ENCODE results near the gene PCDH9. TPM values are rescaled to one million over a fixed set of nuclear protein-coding genes. Genes with fewer than 3 reads are reported as not detected.

The PCDH9 gene
- total and polyA plus RNA-seq, 2 of the 13 experiments (the other 11 are each of a cell fraction or from before 2014, with no cell fraction given) = 0.09 TPM; not detected in 1

DNA sequence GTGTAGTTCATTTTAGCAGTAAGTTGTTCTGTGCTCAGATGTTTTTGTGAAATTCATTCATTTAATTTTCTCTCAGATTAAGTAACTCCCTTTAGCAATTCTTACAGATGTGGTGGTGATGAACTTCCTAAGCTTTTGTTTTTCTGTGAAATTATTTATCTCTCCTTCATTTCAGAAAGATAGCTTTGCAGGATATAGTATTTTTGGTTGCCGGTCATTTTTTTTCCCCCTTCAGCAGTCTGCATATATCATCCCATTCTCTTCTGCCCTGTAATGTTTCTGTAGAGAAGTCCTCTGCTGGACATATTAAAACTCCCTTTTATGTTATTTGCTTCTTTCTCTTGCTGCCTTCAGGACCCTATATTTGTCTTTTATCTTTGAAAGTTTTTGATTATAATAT lies 470.2 kb downstream of the PCDH9 start (continued):
- TF ChIP-seq MBNL3 (CRISPR knock-in tag; conservative IDR thresholded peaks at IDR 0.05) (no peak), SRSF9 (IDR thresholded peaks at IDR 0.05; ENCODE audit: borderline replicate concordance, insufficient read depth, low read depth, low read length, poor library complexity, severe bottlenecking) (no peak), CEBPZ (IDR thresholded peaks at IDR 0.05; ENCODE audit: low read length) (no peak), ZNF136 (CRISPR knock-in tag; IDR thresholded peaks at IDR 0.05; ENCODE audit: low read depth) (no peak), ZNF792 (CRISPR knock-in tag; IDR thresholded peaks at IDR 0.05) (no peak), SALL2 (CRISPR knock-in tag; IDR thresholded peaks at IDR 0.05) (no peak)
- TF ChIP-seq, protein P1, sequence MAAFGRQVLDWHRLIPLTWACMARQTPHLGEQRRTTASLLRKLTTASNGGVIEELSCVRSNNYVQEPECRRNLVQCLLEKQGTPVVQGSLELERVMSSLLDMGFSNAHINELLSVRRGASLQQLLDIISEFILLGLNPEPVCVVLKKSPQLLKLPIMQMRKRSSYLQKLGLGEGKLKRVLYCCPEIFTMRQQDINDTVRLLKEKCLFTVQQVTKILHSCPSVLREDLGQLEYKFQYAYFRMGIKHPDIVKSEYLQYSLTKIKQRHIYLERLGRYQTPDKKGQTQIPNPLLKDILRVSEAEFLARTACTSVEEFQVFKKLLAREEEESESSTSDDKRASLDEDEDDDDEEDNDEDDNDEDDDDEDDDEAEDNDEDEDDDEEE (CRISPR knock-in tag; IDR thresholded peaks at IDR 0.05) = no peak
- TF ChIP-seq, protein P2, sequence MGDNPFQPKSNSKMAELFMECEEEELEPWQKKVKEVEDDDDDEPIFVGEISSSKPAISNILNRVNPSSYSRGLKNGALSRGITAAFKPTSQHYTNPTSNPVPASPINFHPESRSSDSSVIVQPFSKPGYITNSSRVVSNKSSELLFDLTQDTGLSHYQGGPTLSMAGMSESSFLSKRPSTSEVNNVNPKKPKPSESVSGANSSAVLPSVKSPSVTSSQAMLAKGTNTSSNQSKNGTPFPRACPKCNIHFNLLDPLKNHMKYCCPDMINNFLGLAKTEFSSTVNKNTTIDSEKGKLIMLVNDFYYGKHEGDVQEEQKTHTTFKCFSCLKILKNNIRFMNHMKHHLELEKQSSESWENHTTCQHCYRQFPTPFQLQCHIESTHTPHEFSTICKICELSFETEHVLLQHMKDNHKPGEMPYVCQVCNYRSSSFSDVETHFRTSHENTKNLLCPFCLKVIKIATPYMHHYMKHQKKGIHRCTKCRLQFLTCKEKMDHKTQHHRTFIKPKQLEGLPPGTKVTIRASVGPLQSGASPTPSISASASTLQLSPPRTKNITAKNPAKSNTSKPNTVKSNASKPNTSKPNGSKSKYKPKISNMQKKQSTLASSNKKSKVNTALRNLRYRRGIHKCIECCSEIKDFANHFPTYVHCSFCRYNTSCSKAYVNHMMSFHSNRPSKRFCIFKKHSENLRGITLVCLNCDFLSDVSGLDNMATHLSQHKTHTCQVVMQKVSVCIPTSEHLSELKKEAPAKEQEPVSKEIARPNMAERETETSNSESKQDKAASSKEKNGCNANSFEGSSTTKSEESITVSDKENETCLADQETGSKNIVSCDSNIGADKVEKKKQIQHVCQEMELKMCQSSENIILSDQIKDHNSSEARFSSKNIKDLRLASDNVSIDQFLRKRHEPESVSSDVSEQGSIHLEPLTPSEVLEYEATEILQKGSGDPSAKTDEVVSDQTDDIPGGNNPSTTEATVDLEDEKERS (CRISPR knock-in tag; IDR thresholded peaks at IDR 0.05) = no peak
